ENCODE measurements around the gene HSPA12A.

Gene HSPA12A

DNA sequence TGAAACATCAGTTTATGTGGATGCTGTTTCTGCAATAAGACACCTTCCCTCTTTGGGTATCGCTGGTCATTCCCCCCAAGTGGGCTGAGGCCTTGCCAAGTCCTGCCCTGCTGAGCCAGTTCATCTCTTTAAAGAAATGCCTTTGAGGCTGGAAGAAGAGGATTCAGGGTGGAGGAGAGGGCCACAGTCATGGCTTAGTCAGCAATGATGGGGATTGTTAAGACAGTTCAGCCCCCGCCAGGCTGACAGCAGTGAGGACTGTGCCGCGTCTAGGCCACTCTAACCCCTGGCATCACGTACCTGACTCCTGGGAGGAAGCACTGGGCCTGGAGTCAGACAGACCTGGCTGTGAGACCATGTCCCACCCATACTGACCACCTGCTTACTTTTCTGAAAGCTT is 73.3 kb downstream of the HSPA12A start:
- no peak for DNase-seq (ENCODE audit: low read depth in 2 of 3, low spot score in 2 of 3)

DNA sequence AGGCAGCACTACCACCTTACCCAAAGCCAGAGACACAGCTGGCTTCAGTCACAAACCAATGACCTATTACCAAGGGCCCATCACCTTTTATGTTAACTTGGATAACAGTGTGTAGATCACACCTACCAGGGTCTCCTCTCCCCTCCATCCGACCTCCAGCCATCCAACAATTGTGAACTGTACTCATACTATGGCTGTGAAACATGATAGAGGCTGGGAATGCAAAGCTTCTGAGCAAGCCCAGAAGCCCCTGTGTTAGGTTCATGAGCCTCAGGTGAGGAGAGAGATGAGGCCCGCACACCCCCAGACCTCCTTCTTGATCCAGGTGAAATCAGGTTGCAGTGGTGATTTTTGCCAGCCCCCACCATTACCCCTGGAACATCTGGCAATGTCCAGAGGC is 73.9 kb downstream of the HSPA12A start:
- no peak for DNase-seq (ENCODE audit: low read depth in 2 of 3, low spot score in 2 of 3)

DNA sequence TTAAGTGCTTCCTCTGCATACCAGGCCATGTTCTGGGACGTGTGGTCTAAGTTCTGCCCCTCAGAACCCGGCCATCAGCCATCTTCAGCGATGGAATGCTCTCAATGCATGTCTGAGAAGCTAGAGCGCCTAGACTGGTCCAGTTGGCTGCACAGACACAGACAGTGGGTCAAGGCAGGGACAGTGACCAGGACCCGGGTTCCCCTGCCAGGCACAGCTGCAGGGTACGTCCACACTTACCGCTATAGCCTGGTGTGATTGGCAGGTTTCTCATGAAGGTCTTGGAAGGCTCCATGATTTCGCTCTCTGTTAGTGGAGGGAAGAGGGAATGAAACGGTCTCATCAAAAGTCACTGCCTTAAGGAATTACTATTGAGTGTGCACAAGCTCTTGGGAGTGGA is 74.3 kb downstream of the HSPA12A start:
- DNase-seq (ENCODE audit: low read depth in 2 of 3, low spot score in 2 of 3) = no peak

DNA sequence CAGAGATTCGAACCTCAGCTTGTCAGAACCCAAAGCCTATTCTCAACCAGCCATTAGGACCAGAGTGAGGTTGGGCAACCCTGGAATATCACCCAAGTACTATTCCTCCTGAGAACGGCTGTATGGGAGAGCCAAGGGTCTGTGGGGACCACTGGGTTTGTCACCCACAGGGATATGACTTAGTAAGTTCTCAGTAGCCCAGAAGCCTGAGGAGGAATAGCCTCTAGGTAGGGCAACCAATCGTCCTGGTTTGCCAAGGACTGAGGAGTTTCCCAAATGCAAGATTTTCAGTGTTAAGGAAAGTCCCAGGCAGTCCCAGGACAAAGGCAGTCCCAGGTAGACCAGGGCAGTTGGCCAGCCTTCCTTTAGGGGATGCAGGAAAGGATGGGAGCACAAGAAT is 74.9 kb downstream of the HSPA12A start:
- no peak for DNase-seq (ENCODE audit: low read depth in 2 of 3, low spot score in 2 of 3)

DNA sequence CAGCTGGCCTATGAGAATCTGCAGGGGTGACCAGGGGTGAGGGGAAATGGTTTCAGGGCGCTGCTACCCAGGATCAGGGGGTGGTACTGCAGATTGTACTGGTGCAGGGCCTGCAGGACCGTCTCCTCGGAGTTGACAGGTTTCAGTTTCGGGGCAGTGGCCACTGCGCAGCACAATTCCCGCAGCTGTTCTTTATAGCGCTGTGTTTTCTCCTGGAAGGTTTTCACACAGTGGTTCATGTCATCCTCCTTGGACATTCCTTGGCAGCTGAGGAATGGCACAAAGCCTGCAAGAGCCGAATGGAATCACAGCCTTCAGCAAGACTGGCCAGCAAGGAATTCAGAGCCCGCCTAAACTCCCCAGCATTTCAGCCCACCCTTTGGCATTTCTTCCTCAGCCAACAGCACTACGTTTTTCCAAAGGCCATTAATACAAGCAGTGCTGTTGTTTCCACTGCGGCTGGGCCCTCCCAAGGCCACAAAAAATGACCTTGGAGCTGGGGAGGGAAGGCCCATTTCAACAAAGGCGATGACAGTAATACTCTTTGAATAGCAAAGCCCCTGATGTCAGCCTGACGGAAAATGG is 76.7 kb downstream of the HSPA12A start:
- DNase-seq (ENCODE audit: low read depth in 2 of 3, low spot score in 2 of 3) = no peak

DNA sequence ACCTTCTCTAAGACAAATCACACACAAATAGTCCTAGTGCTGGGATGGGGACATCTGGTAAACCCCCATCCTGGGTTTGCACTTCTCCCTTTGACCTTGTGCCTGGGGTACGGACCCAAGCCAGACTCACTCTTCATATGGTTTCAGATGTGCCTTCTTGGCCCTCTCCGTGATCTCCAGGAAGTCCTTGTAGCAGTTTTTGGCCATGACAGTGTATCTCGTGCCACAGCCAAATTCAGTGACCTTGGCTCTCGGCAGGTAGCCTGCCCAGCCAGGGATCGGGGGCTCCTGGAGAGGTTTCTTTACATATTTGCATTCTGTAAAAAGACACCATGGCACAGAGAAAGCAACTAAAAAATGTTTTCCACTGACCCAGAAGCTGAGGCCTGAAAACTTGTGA is 77.7 kb downstream of the HSPA12A start:
- DNase-seq (ENCODE audit: low read depth in 2 of 3, low spot score in 2 of 3) = no peak

DNA sequence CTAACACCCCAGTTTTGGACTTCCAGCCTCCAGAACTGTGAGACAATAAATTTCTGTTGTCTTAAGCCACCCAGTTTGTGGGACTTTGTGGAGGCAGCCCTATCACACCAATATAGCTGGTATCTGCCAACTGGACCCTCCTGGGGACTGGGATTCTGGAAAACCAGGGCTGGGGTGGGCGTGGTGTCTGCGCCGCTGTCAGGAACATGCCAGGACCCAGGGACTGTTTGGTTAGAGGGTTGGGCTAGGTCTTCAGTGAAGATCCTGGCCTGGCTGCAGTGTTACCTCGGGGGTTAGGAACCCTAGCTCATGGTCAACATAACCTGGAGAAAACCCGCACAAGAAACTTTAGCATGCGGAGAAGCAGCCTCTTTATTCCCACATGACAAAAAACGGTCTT is 79.0 kb downstream of the HSPA12A start:
- no peak for DNase-seq (ENCODE audit: low read depth in 2 of 3, low spot score in 2 of 3)

DNA sequence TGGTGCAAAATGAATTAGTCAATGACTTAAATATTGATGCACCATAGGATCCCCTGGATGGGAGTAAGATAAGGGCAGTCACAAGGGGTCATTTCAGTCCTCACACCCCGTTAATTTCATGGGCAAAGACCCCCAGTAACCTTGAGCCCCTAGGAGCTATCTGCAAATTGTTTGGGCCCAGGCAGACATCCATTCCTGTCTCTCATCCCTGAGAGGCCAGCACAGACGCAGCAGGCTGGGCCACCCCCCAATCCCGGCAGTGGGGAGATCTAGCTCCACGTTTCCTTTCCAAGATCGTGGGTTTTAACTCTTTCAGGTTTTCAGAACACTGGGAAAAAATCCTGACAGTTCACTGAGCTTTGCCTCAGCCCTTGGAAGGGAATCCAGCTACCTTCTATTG is 81.5 kb downstream of the HSPA12A start:
- no peak for DNase-seq (ENCODE audit: low read depth in 2 of 3, low spot score in 2 of 3)

DNA sequence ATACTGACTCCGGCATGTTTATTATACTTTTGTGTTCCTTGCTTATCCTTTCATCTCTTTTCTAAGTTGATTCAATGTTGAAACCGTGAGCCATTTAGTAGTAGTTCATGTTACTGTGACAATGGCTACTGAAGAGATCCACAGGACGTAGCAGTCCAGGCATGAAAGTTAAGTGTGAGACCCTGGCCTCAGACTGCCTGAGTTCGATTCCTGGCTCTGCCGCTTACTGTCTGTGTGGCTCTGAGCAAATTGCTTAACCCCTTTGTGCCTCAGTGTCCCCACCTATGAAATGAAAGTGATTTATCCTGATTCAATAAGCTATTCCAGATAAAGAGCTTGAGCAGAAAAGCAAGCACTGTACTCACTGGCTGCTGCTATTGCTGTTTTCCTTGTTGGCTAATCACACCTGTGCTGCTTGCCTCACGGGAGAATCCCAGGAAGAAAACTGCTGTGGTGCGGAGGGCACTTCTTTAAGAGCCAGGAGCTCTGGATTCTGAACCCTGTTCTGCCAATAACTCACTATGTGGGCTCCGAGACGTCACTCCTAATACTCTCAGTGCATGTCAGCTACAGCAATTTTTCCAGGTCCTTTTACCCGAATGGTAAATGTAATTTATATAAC is 83.2 kb downstream of the HSPA12A start:
- no peak for DNase-seq (ENCODE audit: low read depth in 2 of 3, low spot score in 2 of 3)

DNA sequence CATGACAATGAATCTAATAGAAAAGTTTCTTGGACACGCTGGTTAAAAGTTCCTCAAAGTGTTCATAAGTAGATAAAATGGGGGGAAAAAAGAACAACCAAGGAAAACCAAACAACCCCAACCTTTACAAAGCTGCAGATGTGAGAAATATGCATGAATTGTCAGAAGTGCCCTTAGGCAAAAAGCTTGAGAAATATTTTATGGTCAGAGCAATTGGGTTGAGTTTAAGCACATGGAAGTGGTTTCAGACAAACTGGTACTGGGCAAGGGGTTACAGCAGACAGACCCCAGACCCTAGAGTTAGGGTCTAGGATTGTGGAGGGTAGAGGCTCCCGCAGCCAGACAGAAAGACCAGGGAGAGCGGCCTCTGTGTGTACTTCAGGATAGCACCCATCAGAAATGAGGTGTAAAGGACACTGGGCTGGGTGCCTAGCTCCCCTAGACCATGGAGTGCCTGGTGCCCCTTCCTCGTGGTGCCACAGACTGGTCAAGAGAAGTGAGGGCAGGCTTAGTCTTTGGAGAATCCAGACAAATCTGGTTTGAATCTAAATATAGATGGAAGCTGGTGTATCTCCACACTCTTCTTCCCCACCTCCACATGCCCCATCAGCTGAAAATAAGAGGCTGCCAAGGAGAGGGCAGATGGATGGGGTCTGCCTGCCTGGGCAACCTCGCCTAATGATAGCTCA is 84.4 kb downstream of the HSPA12A start:
- DNase-seq (ENCODE audit: low read depth in 2 of 3, low spot score in 2 of 3) = no peak

DNA sequence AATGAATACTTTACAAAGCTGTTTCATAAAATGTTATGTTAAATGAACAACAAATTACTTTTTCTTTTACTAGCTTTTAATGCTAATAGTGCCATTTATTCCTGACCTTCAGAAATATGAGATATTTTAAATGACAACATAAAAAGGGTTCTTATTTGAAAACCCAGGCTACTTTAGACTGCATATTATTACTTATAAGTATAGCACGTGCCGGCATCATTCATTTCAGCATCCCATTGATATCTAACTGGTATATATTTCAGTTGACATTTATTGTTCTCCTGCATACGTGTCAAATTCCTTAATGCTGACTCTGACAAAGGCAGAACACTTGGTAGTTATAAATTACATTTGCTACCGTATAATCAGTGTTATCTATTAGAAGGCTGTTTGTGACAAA is 86.3 kb downstream of the HSPA12A start:
- DNase-seq (ENCODE audit: low read depth in 2 of 3, low spot score in 2 of 3) = no peak

DNA sequence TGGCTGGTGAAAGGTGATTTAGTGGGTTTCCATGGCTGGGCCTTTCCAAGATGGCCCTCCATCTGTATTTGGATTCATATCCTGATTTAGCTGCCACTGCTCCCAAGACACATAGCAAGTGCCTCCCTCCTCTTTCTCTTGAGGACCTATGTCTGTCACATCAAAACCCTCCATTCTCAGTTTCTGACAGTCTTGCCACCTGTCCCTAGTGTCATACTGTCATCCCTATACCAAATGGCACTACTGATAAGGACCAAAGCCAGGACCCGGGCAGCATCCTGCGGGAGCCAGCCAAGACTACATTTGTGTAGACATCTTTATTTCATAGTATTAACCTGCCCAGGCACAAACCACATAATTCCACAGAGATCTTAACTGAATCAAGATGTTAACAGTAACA is 86.8 kb downstream of the HSPA12A start:
- DNase-seq (ENCODE audit: low read depth in 2 of 3, low spot score in 2 of 3) = no peak

DNA sequence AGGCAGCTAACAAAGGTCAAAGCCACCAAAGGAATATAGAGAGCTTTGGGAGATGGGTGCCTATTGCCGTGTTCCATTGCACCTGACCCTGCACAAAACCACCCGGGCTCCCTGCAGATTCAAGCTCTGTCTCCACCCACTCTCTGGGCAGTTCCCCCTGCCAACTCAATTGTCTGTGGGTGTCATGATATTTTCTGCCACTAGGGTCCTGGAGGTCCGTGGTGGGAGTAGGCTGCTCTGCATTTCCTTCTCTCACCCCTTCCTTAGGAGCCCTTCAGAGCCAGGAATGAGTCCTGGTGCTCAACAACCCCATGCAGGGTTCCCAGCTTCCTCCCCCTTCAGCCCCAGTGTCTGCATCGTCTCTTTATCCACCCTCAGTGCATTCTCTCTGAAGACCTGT is 87.5 kb downstream of the HSPA12A start:
- DNase-seq (ENCODE audit: low read depth in 2 of 3, low spot score in 2 of 3) = no peak

DNA sequence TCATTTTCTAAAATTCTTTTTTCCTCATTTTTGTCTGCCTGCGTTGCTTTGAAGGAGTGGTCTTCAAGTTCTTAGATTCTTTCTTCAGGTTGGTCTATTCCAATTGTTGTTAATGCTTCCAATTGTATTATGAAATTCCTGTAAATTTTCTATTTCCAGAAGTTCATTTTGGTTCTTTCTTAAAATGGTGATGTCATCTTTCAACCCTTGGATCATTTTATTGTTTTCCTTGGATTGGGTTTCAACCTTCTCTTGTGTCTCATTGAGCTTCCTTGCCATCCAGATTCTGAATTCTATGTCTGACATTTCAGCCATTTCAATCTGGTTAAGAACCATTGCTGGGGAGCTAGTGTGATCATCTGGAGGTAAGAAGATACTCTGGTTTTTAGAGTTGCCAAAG is 88.5 kb downstream of the HSPA12A start:
- no peak for DNase-seq (ENCODE audit: low read depth in 2 of 3, low spot score in 2 of 3)

DNA sequence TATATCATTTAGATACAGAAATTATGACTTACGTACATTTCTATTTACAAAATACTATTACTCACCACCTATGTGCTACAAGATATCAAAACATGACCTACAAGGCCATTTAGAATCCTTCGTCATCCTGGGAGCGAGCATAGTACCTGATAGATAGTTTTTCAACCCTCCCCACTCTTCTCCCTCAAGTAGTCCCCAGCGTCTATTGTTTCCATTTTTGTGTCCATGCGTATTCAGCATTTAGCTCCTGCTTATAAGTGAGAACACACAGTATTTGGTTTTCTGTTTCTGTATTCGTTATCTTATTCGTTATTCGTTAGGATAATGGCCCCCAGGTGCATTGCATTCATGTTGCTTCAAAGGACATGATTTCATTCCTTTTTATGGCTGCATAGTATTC is 93.5 kb downstream of the HSPA12A start:
- no peak for DNase-seq (ENCODE audit: low read depth in 2 of 3, low spot score in 2 of 3)

DNA sequence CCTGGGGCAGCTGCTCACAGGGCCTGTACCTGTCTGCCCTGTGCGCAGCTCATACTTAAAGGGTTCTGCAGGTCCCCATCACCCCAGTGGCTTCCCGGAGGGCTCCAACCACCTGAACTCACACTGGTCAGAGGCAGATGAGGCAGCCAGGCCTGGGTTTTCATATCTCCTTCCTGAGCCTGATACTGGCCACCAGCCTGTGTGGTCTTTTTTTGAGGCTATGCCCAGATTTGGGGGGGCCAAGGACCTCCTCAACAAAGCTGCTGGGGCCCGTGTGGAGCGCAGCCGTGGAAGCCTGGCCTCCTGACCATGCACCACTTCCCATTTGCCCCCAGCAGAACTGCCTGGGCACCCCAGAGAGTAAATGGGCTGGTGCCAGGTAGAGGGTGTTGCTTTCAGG is 95.9 kb downstream of the HSPA12A start:
- DNase-seq (ENCODE audit: low read depth in 2 of 3, low spot score in 2 of 3) = no peak

DNA sequence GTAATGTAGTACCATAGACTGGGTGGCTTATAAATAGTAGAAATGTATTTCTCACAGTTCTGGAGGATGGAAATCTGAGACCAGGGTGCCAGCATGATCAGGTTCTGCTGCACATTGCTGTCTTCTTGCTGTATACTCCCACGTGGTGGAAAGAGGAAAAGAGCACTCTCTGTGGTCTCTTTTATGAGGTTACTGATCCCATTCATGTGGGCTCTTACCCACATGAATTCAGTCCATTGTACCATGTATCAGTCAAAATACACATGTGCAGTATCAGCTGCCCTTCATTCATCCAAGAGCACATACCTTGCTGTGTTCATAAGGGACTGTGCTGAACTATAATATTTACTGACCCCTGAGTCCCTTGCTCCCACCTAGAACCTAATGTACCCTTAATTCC is 104.5 kb downstream of the HSPA12A start:
- no peak for DNase-seq (ENCODE audit: low read depth in 2 of 3, low spot score in 2 of 3)

DNA sequence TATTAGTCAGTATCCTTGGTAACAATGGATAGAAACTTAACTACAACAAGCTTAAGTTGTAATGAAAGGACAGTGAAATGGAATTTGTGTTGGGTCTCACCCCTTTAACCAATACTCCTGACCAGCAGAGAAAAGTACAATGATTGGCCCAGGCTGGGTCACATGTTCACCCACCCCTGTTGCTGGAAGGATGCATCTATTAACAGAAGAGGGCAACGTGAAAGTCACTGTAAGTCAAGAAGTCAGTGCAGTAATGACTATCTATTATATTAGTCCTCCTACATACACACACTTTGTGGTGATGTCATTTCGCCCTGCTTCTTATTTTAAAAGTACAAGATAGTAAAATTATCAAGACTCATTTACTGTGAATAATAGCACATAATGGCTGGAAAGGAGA is 105.4 kb downstream of the HSPA12A start:
- no peak for DNase-seq (ENCODE audit: low read depth in 2 of 3, low spot score in 2 of 3)

DNA sequence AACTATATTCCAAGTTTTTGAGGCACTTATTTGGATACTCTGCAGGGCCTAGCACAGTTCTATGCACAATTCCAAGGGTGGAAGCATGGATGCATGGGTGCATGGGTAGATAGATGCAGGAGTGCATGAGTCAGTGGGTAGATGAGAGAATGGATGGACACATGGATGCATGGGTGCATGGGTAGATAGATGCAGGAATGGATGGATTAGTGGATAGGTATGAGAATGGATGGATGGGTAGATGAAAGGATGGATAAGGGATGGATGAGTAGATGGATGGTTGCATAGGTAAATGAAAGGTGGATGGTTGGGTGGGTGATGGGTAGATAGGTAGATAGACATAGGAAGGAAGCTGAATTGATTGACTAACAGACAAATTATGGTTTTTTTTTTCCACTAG is 106.0 kb downstream of the HSPA12A start:
- no peak for DNase-seq (ENCODE audit: low read depth in 2 of 3, low spot score in 2 of 3)

DNA sequence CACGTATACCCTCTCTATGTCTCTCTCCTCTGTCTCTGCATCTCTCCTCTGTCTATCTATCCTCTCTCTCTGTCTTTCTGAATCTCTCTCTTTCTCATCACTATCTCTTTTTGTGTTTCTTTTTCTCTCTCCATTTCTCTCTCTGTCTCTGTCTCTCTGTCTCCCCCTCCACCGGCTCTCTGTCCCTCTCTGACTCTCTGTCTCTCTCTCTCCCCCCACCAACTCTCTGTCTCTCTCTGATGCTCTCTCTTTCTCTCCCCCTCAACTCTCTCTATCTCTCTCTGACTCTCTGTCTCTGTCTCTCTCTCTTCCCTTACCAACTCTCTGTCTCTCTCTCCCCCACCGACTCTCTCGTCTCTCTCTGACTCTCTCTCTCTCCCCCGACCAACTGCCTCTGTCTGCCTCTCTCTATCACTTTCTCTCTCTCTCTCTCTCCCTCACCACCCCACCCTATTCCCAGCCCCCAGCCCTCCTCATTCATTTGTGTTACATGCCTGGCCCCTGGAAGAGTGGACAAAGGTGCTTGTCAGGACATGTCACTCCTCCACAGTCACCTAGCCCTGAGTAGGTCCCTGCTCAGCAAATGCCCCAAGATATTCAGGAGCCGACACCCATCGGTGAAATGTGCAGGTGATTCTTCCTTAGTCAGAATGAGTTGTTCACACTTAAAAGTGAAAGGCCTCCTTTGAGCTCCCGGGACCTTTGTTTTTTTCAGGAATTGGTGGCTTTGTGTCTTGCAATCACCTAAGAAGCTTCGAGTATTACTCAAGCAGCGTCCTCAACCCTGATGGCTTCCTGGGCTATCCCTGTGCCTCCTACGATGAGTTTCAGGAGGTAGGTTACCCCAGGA is 108.0 kb downstream of the HSPA12A start:
- no peak for DNase-seq (ENCODE audit: low read depth in 2 of 3, low spot score in 2 of 3)

DNA sequence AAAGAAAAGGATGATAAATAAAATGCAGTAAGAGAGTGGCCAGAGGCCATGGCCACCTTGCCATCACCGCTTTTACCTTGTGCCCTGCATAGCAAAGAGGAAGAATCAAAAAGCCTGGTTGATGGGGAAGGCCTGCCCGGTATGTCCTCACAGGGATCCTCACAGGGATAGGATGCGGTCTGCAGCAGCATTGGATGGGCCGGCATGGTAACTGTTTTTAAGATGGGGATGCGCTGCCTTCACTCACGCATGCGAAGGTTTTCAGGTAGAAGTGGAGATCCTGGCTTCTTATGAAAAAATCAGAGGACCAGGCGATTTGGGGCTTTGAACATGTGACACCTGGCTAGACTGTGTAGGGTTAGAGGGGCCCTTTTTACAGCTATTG is 109.2 kb downstream of the HSPA12A start:
- DNase-seq (ENCODE audit: low read depth in 2 of 3, low spot score in 2 of 3) = no peak

DNA sequence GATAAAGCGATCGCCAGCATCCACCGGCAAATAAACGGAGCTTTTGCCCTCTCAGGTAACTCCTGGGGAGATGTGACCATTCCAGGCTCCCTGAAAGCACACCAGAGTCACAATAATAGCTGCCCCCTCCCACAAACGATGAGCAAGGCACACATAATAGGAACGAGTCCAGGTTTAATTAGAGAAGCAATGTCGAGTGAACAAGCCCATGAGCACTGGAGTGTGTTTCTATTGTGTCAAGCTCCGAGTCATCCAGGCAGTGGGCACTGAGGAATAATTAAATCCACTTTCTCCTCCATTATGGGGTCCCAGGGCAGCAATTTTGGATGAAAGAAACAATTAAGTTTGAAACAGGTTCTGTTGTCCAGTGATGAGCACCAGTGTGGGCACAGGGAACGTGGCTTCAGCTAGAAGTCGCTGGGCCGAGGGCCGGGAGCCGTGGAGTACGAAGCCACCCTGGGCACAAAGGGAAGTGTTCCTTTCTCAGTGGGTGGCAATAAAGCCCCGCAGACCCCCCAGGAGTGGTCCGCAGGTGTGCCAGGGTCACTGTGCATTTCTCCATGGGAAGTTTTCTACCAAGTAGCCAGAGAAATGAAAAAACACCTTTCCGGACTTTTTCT is 109.7 kb downstream of the HSPA12A start:
- no peak for DNase-seq (ENCODE audit: low read depth in 2 of 3, low spot score in 2 of 3)

Data from activated CD8-positive, alpha-beta memory T cell treated with anti-CD3 and anti-CD28 coated beads for 48 hours (primary cell).